ENCODE measurements around the gene PTPN2. TPM values are rescaled to one million over a fixed set of nuclear protein-coding genes. Genes with fewer than 3 reads are reported as not detected.

Gene PTPN2
- total RNA-seq, 1 donor from 2014 or later, result 9.5 TPM

DNA sequence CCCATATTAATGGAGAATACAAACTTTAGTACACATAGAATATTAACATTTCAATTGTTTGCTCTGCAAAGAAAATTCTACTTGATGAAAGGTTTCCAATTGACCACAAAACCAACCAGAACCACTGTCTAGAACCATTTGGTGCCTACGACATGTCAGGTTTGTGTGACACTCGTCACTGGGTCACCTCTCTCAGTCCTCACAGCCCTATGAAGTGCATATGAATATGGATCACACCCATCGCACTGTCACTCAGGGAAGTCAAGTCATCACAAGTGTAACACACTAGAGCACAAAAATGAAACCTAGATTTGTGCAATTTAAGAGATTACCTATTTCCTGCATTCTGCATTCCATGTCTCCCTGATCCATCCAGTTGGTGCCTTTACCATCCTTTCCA is 43.7 kb downstream of the PTPN2 start:
- DNase-seq (no peak), ATAC-seq (ENCODE audit: poor library complexity) (no peak)
- intact Hi-C loops (cut with DNase I), result no loop called here

DNA sequence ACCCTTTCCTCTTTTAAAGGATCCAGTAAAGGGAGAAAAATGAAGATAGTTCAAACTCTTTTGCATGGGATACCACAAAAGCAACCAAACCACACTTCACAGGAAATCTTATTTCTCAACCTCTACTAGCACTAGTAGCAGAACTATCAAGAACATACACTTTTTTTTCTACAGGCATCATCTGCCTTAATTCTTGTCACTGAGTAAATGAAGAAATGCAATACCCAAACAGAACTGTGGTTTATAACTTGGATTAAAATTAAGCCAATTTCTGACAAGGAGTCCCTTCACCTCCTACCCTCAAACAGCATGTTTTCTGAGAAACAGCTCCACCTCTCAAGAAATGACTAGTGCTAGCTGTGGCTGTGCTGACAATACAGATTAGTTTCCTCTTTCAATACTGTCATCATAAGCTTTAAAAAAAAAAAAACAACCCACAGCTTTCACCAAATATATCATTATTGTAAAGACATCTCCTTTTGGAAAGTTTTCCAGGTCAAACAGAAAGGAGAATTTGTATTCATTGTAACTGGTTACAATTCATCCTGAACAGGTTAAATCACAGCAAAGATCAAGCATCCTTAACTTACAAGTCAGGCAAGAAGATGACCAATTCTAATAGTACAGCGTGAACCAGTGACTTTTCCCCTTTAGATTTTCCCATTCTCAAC is 44.4 kb downstream of the PTPN2 start:
- peak; percentile 53 for ATAC-seq (ENCODE audit: poor library complexity)
- DNase-seq, result no peak
- intact Hi-C loops (cut with DNase I), result no loop called here

DNA sequence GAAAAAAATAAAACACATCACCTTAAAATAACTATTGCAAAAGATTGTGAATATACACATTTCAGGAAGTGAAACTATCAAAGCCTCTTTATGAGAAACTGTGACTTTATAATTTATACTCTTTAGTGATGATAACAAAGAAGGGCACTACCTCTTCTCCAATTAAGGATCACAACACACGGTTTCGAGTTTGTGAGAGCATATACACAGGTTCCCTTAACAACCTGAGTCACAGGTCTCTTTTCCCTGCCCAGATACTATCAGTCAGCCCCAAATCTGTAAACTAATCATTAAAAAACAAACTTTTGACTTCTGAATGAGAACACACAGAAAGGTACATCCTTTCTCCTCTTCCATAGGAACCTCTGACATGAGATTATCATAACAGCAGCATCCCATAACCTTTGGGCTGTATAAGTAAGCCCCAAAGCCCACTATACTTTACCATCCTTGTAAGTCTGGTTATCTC is 44.9 kb downstream of the PTPN2 start:
- ATAC-seq (ENCODE audit: poor library complexity) (peak; percentile 48), DNase-seq (no peak)
- intact Hi-C loops (cut with DNase I), result no loop called here

DNA sequence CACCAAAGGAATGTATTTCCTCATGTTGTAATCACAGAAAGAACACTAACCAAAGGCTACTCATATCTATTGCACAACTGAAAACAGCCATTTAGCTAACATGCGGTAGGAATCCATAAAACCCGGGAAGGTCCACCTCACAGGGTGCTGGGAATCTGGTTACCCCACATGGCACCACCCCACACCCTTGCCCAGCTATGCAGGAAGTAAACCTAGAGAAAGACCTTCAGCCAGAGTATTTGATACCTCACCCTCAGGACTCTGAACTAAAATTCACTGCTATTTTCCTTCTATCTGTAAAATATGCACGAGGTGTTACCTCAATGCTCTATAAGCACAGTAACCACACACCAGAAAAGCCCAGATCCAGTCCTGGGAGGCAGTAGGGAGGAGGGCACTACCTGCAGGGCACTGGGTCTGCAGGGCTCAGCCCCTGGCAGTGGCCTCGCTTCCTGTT is 45.8 kb downstream of the PTPN2 start:
- peak; percentile 74 for ATAC-seq (ENCODE audit: poor library complexity)

DNA sequence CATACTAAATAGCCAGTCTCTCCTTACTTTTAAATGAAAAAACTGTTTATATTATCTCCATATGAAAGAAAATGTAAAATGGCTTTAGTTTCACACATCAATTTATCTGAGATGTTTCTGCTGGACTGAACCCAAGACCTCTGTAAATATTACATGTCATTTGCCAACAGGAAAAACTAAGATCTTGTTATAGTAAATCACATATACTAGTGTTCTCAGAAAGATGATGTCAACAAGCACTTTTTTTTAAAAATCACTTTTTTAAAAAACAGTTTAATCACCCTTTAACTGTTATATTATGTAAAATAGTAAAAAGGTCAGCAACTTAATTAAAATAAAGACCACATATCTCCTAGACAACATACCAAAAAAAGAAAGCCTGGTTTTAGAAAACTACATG is 46.3 kb downstream of the PTPN2 start:
- ATAC-seq (ENCODE audit: poor library complexity) (no peak), DNase-seq (no peak)
- intact Hi-C loops (cut with DNase I), result no loop called here

More for the DNA sequence above, 45.8 kb downstream of the PTPN2 start:
- peak; percentile 45 for DNase-seq
- intact Hi-C loops (cut with DNase I), result no loop called here

DNA sequence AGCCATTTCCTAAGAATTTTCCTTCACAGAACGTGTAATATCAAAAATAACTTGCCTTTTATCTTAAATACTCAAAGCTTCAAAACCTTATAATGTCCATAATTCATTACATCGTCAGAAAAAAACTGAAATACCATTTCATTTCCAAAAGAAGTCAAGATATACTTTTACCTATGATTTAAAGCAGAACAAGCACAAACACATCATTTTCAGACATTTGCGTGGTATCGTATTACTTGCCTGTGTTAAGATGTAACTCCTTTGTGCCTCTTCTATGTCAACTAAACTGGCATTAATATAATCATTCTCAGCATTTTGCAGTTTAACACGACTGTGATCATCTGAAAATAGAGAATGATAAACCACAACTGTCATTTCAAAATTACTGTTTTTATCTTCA is 47.5 kb downstream of the PTPN2 start:
- no peak for ATAC-seq (ENCODE audit: poor library complexity)
- intact Hi-C loops (cut with DNase I), result no loop called here
- DNase-seq, result no peak

DNA sequence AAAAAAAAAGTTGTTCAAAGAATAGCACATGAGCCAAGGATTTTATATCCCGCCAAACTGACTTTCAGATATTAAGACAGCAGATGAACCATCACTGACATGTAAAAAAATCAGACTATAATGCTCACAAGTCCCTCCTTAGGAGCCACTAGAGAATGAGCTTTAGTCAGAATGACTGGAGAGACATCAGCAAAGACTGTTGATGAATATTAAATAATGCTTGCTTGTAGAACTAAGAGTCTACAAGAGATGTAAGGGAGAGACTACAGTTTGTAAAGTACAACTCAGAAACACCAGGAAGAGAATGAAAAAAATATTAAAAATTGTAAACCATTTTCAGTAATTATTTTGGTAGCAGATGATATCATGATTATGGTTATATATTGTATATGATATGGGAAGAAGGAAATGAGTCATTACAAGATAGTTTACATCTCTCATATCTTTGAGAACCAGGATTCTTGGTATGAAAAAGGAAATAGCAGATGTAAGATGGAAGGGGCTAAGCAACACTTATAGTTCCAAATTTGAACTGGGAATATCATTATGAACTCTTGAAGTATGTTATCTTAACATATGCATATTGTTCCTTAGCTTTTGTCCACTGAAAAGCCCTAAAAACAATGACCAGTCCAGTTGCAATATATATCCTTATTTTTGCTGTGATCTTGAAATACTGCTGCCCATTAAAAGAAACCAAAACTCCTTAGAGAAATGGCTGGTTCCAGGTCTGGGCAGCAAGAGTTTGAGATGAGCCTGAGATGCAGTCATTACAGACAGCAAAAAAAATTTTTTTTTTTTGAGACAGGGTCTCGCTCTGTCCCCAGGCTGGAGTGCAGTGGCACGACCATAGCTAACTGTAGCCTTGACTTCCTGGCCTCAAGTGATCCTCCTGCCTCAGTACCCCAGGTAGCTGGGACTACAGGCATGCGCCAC is 55.7 kb downstream of the PTPN2 start:
- ATAC-seq (ENCODE audit: poor library complexity), result no peak
- intact Hi-C loops (cut with DNase I), result no loop called here
- DNase-seq, result no peak

DNA sequence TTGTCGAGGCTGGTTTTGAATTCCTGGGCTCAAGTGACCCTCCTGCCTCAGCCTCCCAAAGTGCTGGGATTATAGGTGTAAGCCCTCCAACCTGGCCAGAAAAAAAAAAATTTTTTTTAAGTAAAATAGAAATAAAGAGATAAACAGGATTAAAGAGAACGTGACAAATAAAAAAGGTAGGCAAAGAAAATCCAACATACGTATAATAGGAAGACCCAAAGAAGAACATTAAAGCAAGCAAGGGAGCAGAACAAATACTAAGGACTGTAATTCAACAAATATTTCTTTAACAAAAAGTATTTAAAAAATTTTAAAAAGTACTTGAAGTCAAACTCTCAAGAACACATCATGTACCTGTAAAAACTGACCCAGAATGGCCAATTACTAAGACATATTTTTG is 56.4 kb downstream of the PTPN2 start:
- intact Hi-C loops (cut with DNase I), result no loop called here
- ATAC-seq (ENCODE audit: poor library complexity) (no peak), DNase-seq (no peak)

DNA sequence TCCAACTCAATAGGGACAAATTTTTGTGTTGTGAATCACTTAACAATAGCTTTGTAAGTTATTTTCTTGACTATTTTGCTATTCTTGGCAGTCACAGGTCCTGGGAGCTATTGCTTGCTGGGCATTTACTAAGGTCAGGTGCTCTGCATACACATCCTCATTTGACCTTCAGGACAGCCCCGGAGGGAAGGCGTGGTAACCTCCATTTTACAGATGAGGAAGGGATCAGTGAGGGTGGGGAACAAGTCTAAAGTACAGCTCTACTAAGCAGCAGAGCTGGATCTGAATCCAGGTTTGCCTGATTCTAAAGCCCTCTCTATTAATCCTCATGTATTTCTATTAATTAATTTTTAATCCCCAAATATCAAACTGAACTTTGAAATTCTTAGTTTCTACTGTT is 58.8 kb downstream of the PTPN2 start:
- intact Hi-C loops (cut with DNase I), result no loop called here
- DNase-seq (no peak), ATAC-seq (ENCODE audit: poor library complexity) (no peak)

DNA sequence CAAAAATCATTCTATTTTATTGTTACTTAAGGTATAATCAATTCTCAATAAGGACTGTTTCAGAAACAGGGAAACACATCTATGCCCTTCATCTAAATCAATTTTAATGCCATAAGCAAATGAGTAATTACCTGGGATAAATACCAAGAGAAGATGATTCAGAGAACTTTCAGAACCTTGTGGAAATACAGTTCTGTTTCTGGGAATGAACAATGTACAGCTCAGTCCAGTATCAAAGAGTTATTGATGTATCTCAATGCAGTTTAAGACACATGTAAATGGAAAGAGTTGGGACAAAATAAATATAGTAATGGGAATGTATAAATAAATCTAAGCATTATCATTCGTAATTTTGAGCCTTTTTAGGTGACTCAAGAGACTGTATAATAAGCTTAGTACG is 60.1 kb downstream of the PTPN2 start:
- no peak for ATAC-seq (ENCODE audit: poor library complexity)
- no peak for DNase-seq
- intact Hi-C loops (cut with DNase I), result no loop called here

DNA sequence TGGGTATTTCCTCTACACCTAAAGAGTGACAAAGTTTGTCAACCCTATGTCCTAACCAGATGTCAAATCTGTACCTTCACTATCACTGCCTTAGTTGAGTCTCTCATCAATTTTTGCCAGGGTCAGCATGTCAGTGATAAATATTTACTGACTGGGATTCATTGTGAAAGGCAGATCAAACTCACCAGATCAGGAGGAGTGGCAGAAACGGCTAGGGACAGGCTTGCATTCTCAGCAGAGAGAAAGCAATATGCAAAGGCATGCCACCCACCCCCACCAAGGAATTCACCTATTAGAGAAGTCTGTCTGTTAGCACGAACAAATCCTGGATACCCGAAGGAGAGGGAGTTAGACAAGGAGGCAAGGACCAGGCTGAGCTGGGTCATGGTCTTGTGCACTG is 62.6 kb downstream of the PTPN2 start:
- intact Hi-C loops (cut with DNase I), result no loop called here
- no peak for ATAC-seq (ENCODE audit: poor library complexity)

DNA sequence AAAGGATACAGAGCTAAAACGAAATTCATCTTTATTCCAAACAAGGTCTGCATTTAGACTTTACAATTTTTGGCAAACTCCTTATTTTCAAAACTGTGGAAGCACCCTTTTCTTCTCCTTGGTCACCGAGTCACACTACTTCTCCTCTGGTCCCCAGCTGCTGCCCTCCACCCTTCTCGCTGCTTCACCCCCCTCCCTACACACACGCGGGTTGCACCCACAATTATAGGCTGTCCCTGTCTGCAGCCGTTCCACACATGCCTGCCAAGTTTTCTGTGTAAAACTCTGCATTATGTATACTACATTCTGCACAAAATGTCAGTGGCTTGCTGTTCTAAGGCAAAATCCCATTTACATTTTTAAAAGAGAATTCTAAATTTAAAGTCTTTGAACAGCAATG is 63.5 kb downstream of the PTPN2 start:
- intact Hi-C loops (cut with DNase I), result no loop called here
- no peak for ATAC-seq (ENCODE audit: poor library complexity)
- no peak for DNase-seq

More for the DNA sequence above, 62.6 kb downstream of the PTPN2 start:
- no peak for DNase-seq

DNA sequence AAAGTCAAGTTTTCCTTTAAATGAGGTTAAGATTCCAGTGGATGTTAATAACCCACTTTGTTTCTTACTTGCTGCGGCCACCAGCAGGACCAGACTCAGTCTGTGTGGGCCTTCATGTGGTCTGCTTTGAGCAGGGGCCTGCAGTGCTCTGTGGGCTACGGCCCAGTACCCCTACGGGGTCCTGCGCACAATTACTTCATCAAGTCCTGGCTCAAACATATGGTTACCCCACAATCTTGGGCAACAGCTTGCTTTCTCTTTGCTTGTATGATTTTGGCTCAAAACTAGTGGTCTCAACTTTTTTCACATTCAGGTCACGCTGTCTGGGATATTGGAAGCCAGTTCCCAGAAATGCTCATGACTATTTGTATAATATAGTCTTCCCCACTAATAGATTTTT is 64.2 kb downstream of the PTPN2 start:
- ATAC-seq (ENCODE audit: poor library complexity), result no peak
- no peak for DNase-seq
- intact Hi-C loops (cut with DNase I), result no loop called here

DNA sequence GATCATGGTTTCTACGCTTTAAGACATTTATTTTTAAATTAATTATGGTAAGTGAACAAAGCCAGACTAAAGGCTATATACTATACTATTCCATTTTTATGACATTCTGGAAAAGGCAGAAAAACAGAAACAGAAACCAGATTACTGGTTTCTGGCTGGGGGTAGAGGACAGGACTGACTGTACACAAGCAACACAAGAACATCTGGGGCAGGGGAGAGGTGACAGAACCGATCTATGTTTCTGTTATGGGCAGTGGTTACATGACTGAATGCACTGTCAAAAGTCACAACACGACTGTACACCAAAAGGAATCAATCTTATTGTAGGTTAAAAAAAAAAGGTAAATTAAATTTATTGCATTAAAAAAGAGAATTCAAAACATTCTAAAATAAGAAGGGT is 64.7 kb downstream of the PTPN2 start:
- intact Hi-C loops (cut with DNase I), result no loop called here
- ATAC-seq (ENCODE audit: poor library complexity) (no peak), DNase-seq (no peak)

DNA sequence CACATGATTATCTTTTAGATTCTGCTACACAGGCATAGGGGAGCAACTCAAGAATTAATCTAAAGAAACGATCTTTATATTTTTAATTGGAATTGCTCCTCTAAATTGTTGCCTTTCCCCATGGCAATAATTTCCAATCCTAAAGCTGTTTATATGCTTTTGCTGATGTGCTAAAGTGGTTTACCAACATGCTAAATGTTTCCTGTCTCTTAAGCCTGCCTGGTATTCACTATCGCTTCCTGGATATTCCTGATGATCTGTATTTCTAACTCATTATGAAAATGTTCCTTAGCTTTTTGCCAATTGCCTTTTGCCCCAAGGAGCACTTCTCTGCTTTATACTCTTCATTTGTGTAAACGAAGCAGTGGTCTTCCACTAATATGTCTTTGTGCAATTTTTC is 65.8 kb downstream of the PTPN2 start:
- DNase-seq (no peak), ATAC-seq (ENCODE audit: poor library complexity) (no peak)
- intact Hi-C loops (cut with DNase I), result no loop called here

DNA sequence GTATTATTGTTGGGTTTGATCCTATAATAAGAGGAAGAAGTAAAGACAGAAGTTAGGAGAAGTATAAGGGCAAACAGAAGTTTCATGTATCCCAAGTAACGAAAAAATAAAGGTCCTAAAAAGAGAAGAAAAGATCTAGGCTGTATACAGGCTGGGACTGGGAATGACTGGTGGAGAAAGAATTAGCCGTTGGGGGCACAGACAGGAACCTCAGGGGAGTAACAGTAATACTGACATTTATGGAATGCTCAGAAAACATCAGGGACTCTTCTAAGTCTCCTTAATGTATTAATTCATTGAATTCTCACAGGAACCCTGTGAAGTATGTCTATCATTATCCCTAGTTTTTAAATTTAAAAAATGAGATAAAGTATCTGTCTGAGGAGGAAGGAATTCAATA is 67.6 kb downstream of the PTPN2 start:
- no peak for DNase-seq
- ATAC-seq (ENCODE audit: poor library complexity), result no peak
- intact Hi-C loops (cut with DNase I), result no loop called here

DNA sequence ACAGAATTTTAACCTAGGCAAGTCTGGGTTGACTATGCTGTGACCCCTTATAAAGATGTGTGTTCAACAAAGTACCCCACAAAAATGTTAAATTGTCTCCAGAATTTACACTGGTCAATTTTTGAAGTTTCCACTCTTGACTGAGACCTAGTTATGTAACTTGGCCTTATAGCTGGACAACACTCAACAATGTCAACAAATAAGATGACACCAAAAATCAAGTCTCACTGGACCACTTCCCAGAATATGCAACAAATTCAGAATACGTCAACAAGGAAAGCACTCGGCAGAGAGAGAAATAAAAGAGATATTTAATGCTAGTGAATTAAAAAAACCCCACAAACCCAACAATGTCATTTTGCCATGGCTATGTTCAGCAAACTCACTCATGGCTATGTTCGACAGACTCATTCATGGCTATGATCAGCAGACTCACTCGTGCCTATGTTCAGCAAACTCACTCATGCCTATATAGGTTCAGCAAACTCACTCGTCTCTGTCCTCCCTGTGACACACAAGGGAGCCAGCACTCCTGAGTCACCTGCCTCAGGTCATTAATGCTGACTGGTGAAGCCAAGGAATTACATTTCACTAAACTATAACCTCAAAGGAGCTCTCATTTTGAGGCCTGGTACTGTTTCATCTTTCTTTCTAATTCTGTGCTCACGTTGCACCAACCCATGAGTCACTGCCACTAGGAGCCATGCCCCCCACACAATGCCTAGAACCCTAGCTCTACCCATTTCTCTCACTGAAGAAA is 72.7 kb downstream of the PTPN2 start:
- no peak for DNase-seq
- intact Hi-C loops (cut with DNase I), result no loop called here
- ATAC-seq (ENCODE audit: poor library complexity), result no peak

DNA sequence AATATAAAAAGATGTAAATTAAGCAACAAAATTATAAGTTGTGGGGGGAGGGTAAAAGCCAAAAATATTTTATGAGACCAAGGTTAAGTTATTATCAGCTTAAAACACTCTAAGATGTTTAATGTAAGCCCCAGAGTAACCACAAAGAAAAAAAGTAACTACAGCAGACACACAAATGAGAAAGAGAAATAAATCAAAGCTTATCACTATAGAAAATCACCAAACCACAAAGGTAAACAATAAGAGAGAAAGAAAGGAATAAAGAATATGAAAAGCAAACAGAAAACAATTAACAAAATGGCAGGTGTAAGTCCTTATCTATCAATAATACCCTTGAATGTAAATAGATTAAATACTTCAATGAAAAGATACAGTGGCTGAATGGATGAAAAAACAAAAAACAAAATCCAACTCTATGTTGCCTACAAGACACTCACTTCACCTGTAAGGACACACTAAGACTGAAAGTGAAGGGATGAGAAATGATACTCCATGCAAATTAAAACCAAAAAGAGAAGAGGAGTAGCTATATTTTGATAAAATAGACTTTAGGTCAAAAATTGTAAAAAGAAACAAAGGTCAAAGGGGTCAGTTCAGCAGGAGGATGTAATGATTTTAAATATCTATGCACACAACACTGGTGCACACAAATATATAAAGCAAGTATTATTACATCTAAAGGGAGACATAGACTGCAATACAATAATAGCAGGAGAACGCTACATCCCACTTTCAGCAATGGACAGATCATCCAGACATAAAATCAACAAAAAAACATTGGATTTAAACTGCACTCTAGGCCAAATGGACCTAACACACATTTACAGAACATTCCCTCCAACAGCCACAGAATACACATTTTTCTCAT is 80.7 kb downstream of the PTPN2 start:
- intact Hi-C loops (cut with DNase I), result no loop called here
- DNase-seq (no peak), ATAC-seq (ENCODE audit: poor library complexity) (no peak)
